Bronchial epithelial cell (primary cell): Measurements from ENCODE around the gene COL5A1. TPM values are rescaled to one million over a fixed set of nuclear protein-coding genes. Genes with fewer than 3 reads are reported as not detected.

Experiments
- DNase-seq: peaks from one replicate; pipeline ENCODE4 v3.0.0-alpha.2; 2010; ENCODE audit warnings: low read depth
- FAIRE-seq: peaks from 2 replicates; lab custom pipeline; 2011; peaks lifted over from hg19 to GRCh38; lab: Jason Lieb, UNC
- H3K27me3 ChIP-seq: 2 replicates; pipeline ENCODE4 v1.5.1; 2011; ENCODE audit warnings: low read length; ENCODE audit not compliant: control insufficient read depth, insufficient read depth
- H3K36me3 ChIP-seq: 2 replicates; pipeline ENCODE4 v1.5.1; 2011; ENCODE audit warnings: low read length; ENCODE audit not compliant: control insufficient read depth, insufficient read depth
- H3K4me3 ChIP-seq: 2 replicates; pipeline ENCODE4 v1.5.1; 2011; ENCODE audit warnings: mild to moderate bottlenecking, low read depth, low read length, control low read depth
- total RNA-seq: library from RNA; depleted of rRNA; stranded (reverse); fragments of >200 nt; gene quantifications from 2 replicates; pipeline ENCODE4 v1.2.1, GENCODE V29; 2014
- TF ChIP-seq, protein P1 (sequence below): IDR thresholded peaks from 2 replicates; pipeline ENCODE4 v1.5.1; 2011; ENCODE audit warnings: mild to moderate bottlenecking, moderate library complexity, low read length, control low read depth, inconsistent platforms; ENCODE audit not compliant: insufficient read depth, severe bottlenecking

Gene COL5A1
- total RNA-seq, 1 donor from 2014 or later, result 6.3 TPM

DNA sequence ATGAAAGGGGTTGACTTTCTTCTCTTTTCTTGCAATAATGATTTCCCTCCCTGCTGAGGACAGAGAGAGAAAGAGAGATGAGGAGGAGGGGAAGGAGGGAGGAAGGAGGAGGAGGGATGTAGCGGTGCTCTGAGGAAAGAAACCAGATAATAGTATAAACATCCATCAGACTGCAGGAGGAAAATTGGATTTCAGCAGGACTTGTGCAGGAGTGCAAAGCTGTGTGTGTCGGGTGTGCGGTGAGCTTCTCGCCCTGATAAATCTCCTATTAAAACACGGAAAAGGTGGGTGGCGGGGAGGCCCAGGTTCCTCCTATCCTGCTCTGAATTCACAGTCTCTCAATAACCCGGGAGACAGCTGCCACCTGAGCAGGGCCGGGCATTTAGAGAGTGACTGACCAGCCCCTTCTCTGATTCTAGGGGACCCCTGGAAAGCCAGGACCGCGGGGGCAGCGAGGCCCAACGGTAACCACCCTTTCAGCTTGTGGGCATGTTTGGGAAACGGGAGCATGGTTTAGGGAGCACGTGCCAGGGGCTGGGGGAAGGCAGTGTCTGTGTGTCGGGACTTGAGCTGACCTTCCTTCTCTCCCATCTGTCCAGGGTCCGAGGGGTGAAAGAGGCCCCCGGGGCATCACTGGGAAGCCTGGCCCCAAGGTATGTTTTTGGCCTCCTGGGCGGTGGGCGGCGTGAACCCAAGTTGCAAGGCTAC lies 153.2 kb downstream of the COL5A1 start:
- FAIRE-seq, result no peak
- no peak for DNase-seq
- Histone ChIP-seq H3K27me3 (no peaks in the 10 kb centered on the region), H3K4me3 (no peak overlapping the region), H3K36me3 (no peaks in the 10 kb centered on the region)
- TF ChIP-seq, protein P1, sequence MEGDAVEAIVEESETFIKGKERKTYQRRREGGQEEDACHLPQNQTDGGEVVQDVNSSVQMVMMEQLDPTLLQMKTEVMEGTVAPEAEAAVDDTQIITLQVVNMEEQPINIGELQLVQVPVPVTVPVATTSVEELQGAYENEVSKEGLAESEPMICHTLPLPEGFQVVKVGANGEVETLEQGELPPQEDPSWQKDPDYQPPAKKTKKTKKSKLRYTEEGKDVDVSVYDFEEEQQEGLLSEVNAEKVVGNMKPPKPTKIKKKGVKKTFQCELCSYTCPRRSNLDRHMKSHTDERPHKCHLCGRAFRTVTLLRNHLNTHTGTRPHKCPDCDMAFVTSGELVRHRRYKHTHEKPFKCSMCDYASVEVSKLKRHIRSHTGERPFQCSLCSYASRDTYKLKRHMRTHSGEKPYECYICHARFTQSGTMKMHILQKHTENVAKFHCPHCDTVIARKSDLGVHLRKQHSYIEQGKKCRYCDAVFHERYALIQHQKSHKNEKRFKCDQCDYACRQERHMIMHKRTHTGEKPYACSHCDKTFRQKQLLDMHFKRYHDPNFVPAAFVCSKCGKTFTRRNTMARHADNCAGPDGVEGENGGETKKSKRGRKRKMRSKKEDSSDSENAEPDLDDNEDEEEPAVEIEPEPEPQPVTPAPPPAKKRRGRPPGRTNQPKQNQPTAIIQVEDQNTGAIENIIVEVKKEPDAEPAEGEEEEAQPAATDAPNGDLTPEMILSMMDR, result no peak

DNA sequence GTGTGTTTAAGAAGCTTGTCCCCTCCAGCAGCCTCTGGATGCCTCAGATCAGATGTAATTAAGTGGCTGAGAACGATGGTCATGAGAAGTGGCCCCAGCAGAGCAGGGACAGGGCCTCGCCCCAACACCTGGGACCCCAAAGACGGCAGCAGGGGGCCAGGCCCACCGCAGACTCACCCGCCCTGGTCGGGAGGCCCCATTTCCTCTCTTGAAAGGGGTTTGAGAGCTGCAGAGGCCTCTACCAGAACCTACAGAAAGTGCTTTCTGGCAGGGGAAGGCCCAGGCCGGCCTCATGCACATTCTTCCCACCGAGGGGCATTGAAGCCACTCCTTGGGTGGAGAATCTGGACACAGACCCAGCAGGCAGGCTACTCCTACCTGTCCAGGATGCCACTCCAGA lies 153.8 kb downstream of the COL5A1 start:
- FAIRE-seq (no peak), DNase-seq (no peak)
- no peaks in the 10 kb centered on the region for H3K27me3 ChIP-seq
- TF ChIP-seq, protein P1, result no peak
- H3K36me3 ChIP-seq, result no peaks in the 10 kb centered on the region
- no peak overlapping the region for H3K4me3 ChIP-seq

DNA sequence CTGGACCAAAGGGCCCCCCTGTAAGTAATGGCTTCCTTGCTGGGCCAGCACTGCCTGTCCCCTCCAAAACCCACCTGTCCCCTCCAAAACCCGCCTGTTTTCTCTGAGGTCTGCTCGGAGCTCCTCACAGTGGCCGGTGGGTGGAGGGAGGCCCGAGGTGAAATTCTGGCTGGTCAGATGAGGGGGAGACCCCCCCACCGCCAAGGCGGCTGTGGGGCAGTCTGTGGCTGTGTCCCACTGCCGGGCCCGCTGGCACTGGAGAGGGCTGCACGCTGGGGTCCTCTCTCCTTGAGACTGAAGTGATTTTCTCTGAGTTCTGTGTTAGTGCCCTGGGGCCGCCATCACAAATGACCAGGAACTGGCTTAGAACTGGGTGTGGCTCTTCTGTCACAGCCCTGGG lies 155.3 kb downstream of the COL5A1 start:
- TF ChIP-seq, protein P1, result no peak
- Histone ChIP-seq H3K36me3 (no peaks in the 10 kb centered on the region), H3K4me3 (no peak overlapping the region), H3K27me3 (no peaks in the 10 kb centered on the region)
- DNase-seq (no peak), FAIRE-seq (no peak)

DNA sequence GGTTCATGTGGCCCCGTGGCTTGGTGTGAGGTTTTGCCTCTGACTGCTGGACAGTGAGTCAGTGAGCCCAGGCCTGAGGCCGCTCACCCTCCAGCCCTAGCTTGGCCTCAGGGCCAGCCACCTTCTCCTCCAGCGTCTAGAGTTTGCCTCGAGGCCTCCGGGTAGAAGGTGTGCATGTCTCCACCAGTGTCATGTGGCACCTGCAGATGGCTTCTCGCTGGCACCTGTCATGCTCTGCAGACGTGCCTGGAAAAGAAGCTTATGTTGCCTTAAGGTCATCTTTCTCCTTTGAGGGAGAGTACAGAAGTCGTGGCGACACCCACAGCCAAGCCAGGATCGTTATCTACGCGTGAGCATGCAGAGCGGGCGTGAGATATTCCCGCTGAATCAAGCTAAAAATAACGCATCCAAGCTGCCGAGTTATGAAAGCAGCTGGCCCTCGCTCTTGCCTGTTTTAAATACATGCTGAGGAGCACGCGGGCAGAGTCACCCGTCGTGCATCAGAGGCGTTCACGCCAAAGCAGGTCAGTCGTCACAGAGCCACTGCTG lies 159.3 kb downstream of the COL5A1 start:
- FAIRE-seq (no peak), DNase-seq (no peak)
- no peaks in the 10 kb centered on the region for H3K27me3 ChIP-seq

DNA sequence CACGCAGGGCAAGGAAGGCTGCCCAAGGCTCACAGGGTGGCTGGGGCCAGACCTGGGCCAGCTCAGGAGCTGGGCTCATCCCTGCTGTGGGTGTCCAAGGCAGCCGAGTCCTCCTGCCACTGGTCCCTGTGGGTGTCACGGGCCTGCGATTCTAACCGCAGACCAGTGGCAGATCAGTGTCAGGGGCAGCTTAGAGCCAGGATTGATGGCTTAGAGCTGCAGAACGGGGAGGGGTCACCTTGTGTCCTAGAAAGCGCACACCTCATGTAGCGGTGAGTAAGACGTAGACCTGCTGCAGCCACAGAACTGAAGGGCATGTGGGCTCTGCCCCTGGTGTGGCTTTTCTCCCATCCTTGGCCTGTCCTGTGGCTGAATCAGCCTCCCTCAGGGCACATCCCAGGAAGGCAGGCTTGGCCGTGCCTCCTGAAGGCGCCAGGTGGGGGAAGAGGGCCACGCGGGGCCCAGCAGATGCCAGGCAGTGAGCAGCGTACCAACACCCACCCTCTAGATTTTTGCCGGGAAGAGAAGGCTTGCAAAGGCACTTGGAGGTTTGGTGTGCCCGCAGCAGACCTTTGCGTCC lies 160.7 kb downstream of the COL5A1 start:
- TF ChIP-seq, protein P1, result no peak
- DNase-seq (no peak), FAIRE-seq (no peak)
- no peak overlapping the region for H3K4me3 ChIP-seq
- H3K36me3 ChIP-seq, result no peaks in the 10 kb centered on the region
- no peaks in the 10 kb centered on the region for H3K27me3 ChIP-seq

More for the DNA sequence above, 159.3 kb downstream of the COL5A1 start:
- TF ChIP-seq, protein P1, result no peak
- Histone ChIP-seq H3K36me3 (no peaks in the 10 kb centered on the region), H3K4me3 (no peak overlapping the region)
